ENCODE measurements around the gene TKT. TPM values are rescaled to one million over a fixed set of nuclear protein-coding genes. Genes with fewer than 3 reads are reported as not detected.

Gene TKT
- total and polyA plus RNA-seq, 2 of the 4 experiments (the other 2 are of a cell fraction) = 280 to 349 TPM

DNA sequence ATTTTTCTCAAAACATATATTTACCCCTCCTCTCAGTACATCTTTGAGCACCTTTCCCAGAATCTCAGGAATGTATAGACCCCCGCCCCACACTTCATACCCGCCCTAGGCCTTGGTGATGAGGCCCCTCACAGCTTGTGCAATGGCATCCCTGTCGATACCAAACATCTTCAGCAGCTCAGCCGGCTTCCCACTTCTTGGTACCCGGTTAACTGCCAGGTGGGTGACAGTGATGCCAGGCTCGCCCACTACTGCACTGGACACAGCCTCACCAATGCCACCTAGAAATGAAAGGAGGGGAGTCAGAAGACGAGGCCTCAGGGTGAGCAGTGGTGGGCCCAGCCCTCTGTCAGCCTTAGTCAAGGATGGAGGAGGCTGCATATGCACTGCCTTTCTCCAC, 30.2 kb downstream of the TKT start:
- POLR2A ChIA-PET (ENCODE audit: unreplicated experiment) = no interaction called here
- H4K20me1 ChIP-seq (ENCODE audit: insufficient read depth, low read length) = peaks cover 14% of the 10 kb centered on the region
- H3K9me1 ChIP-seq (ENCODE audit: insufficient read depth, low read length) = 0 out of 2 replicates have a peak, but pooled peaks cover 4% of the 10 kb centered on the region
- dilution Hi-C loops (cut with HindIII; ENCODE audit: low sequenced_read_pairs, unreplicated experiment) (no loop called here), in situ Hi-C loops (cut with MboI; ENCODE audit: low sequenced_read_pairs) (no loop called here), intact Hi-C loops (cut with micrococcal nuclease) (no loop called here)
- no peak overlapping the region for H3K14ac ChIP-seq (replicated peaks; ENCODE audit: low read depth, low read length)
- H3K4ac ChIP-seq (ENCODE audit: low read depth, low read length) = no peak overlapping the region
- CTCF ChIA-PET = no interaction called here
- no peak overlapping the region for H3K4me2 ChIP-seq (ENCODE audit: low read depth, low read length)
- no peak overlapping the region for H3K4me3 ChIP-seq (ENCODE audit: insufficient read depth, low read depth, low read length)
- H4K8ac ChIP-seq (ENCODE audit: low read depth in 2 of 2, low read length in 2 of 2) = no peak overlapping the region
- no peak overlapping the region for H3K23ac ChIP-seq (ENCODE audit: low read depth, low read length)
- no peak overlapping the region for H3K56ac ChIP-seq (ENCODE audit: extremely low read depth, insufficient read depth, low read length)
- H3K27ac ChIP-seq (ENCODE audit: insufficient read depth, low read length) = no peak overlapping the region
- no peak overlapping the region for H3K18ac ChIP-seq (ENCODE audit: low read depth, low read length)
- H3K9ac ChIP-seq (ENCODE audit: low read depth, low read length) = no peak overlapping the region
- no peak overlapping the region for H2BK15ac ChIP-seq (ENCODE audit: low read depth, low read length)
- no peaks in the 10 kb centered on the region for H3K9me3 ChIP-seq (ENCODE audit: control insufficient read depth, insufficient read depth, low read length)
- no peak overlapping the region for H2BK120ac ChIP-seq (ENCODE audit: low read depth, low read length)
- WGBS, 2 experiments (ENCODE audit: extremely low coverage in 2 of 2, insufficient read length in 1 of 2) = no CpG with 5 or more reads among the region's 7 CpGs
- peaks cover 7 to 24% of the 10 kb centered on the region in 2 experiments for H3K79me1 ChIP-seq (ENCODE audit: low read depth in 1 of 2, low read length in 2 of 2)
- no peak overlapping the region for H4K5ac ChIP-seq (ENCODE audit: low read depth, low read length)
- no peak overlapping the region for H2AFZ ChIP-seq (replicated peaks; ENCODE audit: low read length, poor library complexity)
- H2BK20ac ChIP-seq (ENCODE audit: low read depth, low read length) = no peak overlapping the region
- H4K91ac ChIP-seq (ENCODE audit: insufficient read depth, low read depth, low read length) = no peak overlapping the region
- no peak overlapping the region for H2BK5ac ChIP-seq (ENCODE audit: low read depth, low read length, poor library complexity, severe bottlenecking)
- BruUV-seq (replicated peaks) = no TSS peak
- no peak overlapping the region for H2AK9ac ChIP-seq (replicated peaks; ENCODE audit: low read depth, low read length, poor library complexity)
- ATAC-seq (ENCODE audit: low read depth) (no peak), DNase-seq (no peak)
- TF ChIP-seq, protein P1, sequence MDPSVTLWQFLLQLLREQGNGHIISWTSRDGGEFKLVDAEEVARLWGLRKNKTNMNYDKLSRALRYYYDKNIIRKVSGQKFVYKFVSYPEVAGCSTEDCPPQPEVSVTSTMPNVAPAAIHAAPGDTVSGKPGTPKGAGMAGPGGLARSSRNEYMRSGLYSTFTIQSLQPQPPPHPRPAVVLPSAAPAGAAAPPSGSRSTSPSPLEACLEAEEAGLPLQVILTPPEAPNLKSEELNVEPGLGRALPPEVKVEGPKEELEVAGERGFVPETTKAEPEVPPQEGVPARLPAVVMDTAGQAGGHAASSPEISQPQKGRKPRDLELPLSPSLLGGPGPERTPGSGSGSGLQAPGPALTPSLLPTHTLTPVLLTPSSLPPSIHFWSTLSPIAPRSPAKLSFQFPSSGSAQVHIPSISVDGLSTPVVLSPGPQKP (IDR thresholded peaks at IDR 0.05; ENCODE audit: borderline replicate concordance, low read depth, low read length) = no peak
- peaks cover 82% of the 10 kb centered on the region for H3K36me3 ChIP-seq (ENCODE audit: control insufficient read depth, insufficient read depth, low read length)
- no peak overlapping the region; the same call in 1 of the 2 replicates for H2AK5ac ChIP-seq (ENCODE audit: low read depth, low read length)
- H3K27me3 ChIP-seq (ENCODE audit: control insufficient read depth, insufficient read depth, low read length) = no peaks in the 10 kb centered on the region
- no peaks in the 10 kb centered on the region for H3K4me1 ChIP-seq (ENCODE audit: control insufficient read depth, insufficient read depth, low read length)

All from IMR-90 (cell line).